HL-60 (cell line): ENCODE results near the gene CCDC182.

Experiments
- CTCF ChIP-seq: IDR thresholded peaks from one replicate; pipeline ENCODE4 v1.5.1; 2011; ENCODE audit warnings: low read length, control low read depth, inconsistent platforms; ENCODE audit not compliant: insufficient read depth
- POLR2AphosphoS5 ChIP-seq: IDR thresholded peaks from 2 replicates; pipeline ENCODE4 v1.6.1; 2012; ENCODE audit warnings: low read depth
- REST ChIP-seq: IDR thresholded peaks from 2 replicates; pipeline ENCODE4 v1.6.1; 2012; ENCODE audit warnings: low read depth; ENCODE audit not compliant: insufficient replicate concordance

GRCh38 chr17:57735230-57735629, 9.9 kb downstream of the CCDC182 start:
- TF ChIP-seq CTCF (no peak), REST (no peak), POLR2AphosphoS5 (no peak)
